DND-41 (cell line): Measurements from ENCODE around the gene OSTM1.

Experiments
- ATAC-seq: fragments of 200-7000 bp; cut with Tn5 transposase; 3 replicates; pipeline ENCODE4 v1.9.1; 2021; ENCODE audit warnings: low read depth; ENCODE audit not compliant: insufficient read depth
- DNase-seq: peaks from one replicate; pipeline ENCODE4 v3.0.0-alpha.2; 2020
- H2AFZ ChIP-seq: 2 replicates; pipeline ENCODE4 v1.6.0; 2012; ENCODE audit warnings: low read depth, low read length
- H3K27ac ChIP-seq: 2 replicates; pipeline ENCODE4 v1.5.1; 2012; ENCODE audit warnings: low read length, inconsistent platforms
- H3K27me3 ChIP-seq: fragments of 200-600 bp; sonication (generic); 2 replicates; pipeline ENCODE4 v1.6.0; 2012; ENCODE audit warnings: low read length, mild to moderate bottlenecking, inconsistent platforms; ENCODE audit not compliant: insufficient read depth, poor library complexity
- H3K36me3 ChIP-seq: 2 replicates; pipeline ENCODE4 v1.5.1; 2012; ENCODE audit warnings: low read length, inconsistent platforms; ENCODE audit not compliant: insufficient read depth
- H3K4me1 ChIP-seq: 2 replicates; pipeline ENCODE4 v1.5.1; 2012; ENCODE audit warnings: mild to moderate bottlenecking, low read length; ENCODE audit not compliant: insufficient read depth
- H3K4me2 ChIP-seq: 2 replicates; pipeline ENCODE4 v1.6.0; 2012; ENCODE audit warnings: mild to moderate bottlenecking, moderate library complexity, low read length, inconsistent platforms; ENCODE audit not compliant: insufficient read depth
- H3K4me3 ChIP-seq, 2 experiments: fragments of 200-600 bp in 1 of 2; shearing (Covaris generic) in 1 of 2; 2 replicates each; pipeline ENCODE4 v1.5.1; 2012 to 2016; ENCODE audit warnings: inconsistent platforms in 2 of 2, low read length in 2 of 2, mild to moderate bottlenecking in 2 of 2, low read depth in 1 of 2, moderate library complexity in 1 of 2
- H3K79me2 ChIP-seq: 2 replicates; pipeline ENCODE4 v1.6.0; 2012; ENCODE audit warnings: low read length, inconsistent platforms; ENCODE audit not compliant: insufficient read depth
- H3K9ac ChIP-seq: 2 replicates; pipeline ENCODE4 v1.6.0; 2012; ENCODE audit warnings: low read depth, mild to moderate bottlenecking, inconsistent platforms, low read length, moderate library complexity
- H3K9me3 ChIP-seq: 2 replicates; pipeline ENCODE4 v1.5.1; 2012; ENCODE audit warnings: low read length, moderate library complexity, mild to moderate bottlenecking, inconsistent platforms; ENCODE audit not compliant: insufficient read depth, severe bottlenecking
- H4K20me1 ChIP-seq: 2 replicates; pipeline ENCODE4 v1.6.0; 2012; ENCODE audit warnings: low read length; ENCODE audit not compliant: insufficient read depth
- EZH2 ChIP-seq: IDR thresholded peaks from 3 replicates; pipeline ENCODE4 v1.6.1; 2012; ENCODE audit warnings: borderline replicate concordance, low read depth, mild to moderate bottlenecking, moderate library complexity, low read length, inconsistent platforms; ENCODE audit not compliant: severe bottlenecking
- TF ChIP-seq, protein P1 (sequence below): IDR thresholded peaks from 2 replicates; pipeline ENCODE4 v1.5.1; 2012; ENCODE audit warnings: borderline replicate concordance, low read length, moderate library complexity, mild to moderate bottlenecking; ENCODE audit not compliant: poor library complexity, severe bottlenecking; ENCODE audit errors: extremely low read depth

OSTM1 gene

DNA sequence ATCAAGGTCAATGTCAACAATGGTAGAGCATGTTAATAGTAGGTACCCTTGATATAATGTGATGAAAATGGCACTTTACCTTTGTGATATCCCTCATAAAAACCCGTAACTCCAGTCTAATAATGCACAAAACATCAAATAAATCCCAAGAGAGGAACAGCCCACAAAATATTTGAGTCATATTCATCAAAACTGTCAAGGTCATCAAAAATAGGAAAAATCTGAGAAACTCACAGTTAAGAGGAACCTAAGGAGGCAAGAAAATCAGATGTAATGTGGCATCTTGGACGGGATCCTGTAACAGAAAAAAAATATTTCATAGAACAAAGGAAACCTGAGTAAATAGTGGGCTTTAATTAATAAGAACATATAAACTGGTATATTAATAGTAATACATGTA, 25.5 kb upstream of the OSTM1 start:
- DNase-seq = no peak
- no peaks in the 10 kb centered on the region for H3K9me3 ChIP-seq
- no peak overlapping the region for H3K9ac ChIP-seq
- H3K4me3 ChIP-seq = no peak overlapping the region
- H2AFZ ChIP-seq = no peak overlapping the region
- no peaks in the 10 kb centered on the region for H3K36me3 ChIP-seq
- ATAC-seq = no peak
- H3K27me3 ChIP-seq = no peaks in the 10 kb centered on the region
- TF ChIP-seq EZH2 = no peak
- TF ChIP-seq, protein P1, sequence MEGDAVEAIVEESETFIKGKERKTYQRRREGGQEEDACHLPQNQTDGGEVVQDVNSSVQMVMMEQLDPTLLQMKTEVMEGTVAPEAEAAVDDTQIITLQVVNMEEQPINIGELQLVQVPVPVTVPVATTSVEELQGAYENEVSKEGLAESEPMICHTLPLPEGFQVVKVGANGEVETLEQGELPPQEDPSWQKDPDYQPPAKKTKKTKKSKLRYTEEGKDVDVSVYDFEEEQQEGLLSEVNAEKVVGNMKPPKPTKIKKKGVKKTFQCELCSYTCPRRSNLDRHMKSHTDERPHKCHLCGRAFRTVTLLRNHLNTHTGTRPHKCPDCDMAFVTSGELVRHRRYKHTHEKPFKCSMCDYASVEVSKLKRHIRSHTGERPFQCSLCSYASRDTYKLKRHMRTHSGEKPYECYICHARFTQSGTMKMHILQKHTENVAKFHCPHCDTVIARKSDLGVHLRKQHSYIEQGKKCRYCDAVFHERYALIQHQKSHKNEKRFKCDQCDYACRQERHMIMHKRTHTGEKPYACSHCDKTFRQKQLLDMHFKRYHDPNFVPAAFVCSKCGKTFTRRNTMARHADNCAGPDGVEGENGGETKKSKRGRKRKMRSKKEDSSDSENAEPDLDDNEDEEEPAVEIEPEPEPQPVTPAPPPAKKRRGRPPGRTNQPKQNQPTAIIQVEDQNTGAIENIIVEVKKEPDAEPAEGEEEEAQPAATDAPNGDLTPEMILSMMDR = no peak
- no peaks in the 10 kb centered on the region for H3K79me2 ChIP-seq
- no peaks in the 10 kb centered on the region for H3K4me1 ChIP-seq
- H3K27ac ChIP-seq = no peak overlapping the region
- H4K20me1 ChIP-seq = no peaks in the 10 kb centered on the region
- no peak overlapping the region for H3K4me2 ChIP-seq

DNA sequence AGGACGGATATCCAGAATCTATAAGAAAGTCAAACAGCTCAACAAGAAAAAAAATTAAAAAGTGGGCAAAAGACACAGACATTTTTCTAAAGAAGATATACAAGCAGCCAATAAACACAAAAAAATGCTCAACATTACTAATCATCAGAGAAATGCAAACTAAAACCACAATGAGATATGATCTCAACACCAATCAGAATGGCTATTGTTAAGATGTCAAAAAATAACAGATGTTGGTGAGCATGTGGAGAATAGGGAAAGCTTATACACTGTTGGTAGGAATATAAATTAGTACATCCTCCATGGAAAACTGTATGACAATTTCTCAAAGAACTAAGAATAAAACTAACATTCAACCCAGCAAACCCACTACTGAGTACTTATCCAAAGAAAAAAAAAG, 23.3 kb upstream of the OSTM1 start:
- H3K9me3 ChIP-seq = no peaks in the 10 kb centered on the region
- H3K4me2 ChIP-seq = no peak overlapping the region
- no peaks in the 10 kb centered on the region for H3K4me1 ChIP-seq
- no peaks in the 10 kb centered on the region for H3K36me3 ChIP-seq
- TF ChIP-seq, protein P1 = no peak
- TF ChIP-seq EZH2 = no peak
- no peak overlapping the region for H2AFZ ChIP-seq
- no peak for DNase-seq
- H4K20me1 ChIP-seq = no peaks in the 10 kb centered on the region
- no peak overlapping the region for H3K4me3 ChIP-seq
- no peaks in the 10 kb centered on the region for H3K79me2 ChIP-seq
- no peaks in the 10 kb centered on the region for H3K27me3 ChIP-seq
- H3K9ac ChIP-seq = no peak overlapping the region
- H3K27ac ChIP-seq = no peak overlapping the region
- no peak for ATAC-seq

DNA sequence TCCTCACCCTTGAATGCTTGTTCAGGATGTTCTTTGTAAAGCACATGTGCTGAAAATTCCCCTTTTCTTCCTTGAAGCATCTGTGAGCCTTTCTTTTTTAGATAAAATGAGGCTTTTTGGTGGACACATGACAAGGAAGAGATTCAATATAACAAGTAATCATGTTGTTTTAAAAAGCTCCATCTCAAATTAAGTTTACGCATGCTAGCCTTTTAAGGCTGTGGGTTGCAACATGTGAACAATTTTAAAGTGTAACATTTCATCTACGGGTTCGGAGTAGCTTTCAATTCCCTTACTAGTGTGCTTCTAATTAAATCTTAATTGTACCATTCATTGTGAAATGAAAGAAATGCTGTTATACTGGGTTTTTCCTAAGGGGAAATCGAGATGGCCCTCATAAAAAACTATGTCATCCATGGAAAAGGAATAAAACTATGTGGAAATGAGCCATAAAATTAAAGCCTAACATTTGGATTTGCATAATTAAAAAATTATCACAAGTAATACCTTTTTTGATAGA, 19.3 kb upstream of the OSTM1 start:
- Histone ChIP-seq H4K20me1 (no peaks in the 10 kb centered on the region), H3K4me2 (no peak overlapping the region), H3K4me3 (no peak overlapping the region), H3K4me1 (no peaks in the 10 kb centered on the region), H3K36me3 (no peaks in the 10 kb centered on the region), H3K27ac (no peak overlapping the region), H2AFZ (no peak overlapping the region), H3K9ac (no peak overlapping the region), H3K79me2 (no peaks in the 10 kb centered on the region), H3K27me3 (no peaks in the 10 kb centered on the region), H3K9me3 (no peaks in the 10 kb centered on the region)
- TF ChIP-seq, protein P1 = no peak
- TF ChIP-seq EZH2 = no peak
- DNase-seq = no peak
- ATAC-seq = no peak

DNA sequence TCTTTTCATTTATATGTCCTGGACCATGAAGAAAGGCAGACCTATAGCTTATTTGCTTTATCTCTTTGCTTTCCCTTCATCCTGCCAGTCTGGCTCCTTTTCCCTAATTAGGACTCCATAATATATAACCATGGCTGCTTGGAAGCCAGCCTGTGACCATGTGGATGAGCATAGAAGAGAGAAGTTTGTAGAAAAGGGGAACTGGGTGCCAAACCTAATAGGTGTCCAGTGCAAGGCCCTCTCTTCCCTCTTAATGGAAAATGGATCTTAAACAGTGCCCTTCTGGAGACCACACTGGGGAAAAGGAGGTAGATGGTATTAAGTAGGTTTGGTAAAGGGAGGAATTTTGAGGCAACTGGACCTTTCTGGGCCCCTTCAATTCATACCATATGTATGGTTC, 16.7 kb upstream of the OSTM1 start:
- TF ChIP-seq, protein P1 = no peak
- no peak for TF ChIP-seq EZH2
- Histone ChIP-seq H3K9ac (no peak overlapping the region), H3K4me3 (no peak overlapping the region), H3K4me2 (no peak overlapping the region), H3K79me2 (no peaks in the 10 kb centered on the region), H2AFZ (no peak overlapping the region), H3K4me1 (no peaks in the 10 kb centered on the region), H3K27ac (no peak overlapping the region), H4K20me1 (no peaks in the 10 kb centered on the region), H3K27me3 (no peaks in the 10 kb centered on the region), H3K9me3 (no peaks in the 10 kb centered on the region), H3K36me3 (no peaks in the 10 kb centered on the region)
- no peak for DNase-seq
- ATAC-seq = no peak
